Neuronal stem cell (in vitro differentiated cells): Measurements from ENCODE around the gene CASKIN2.

ENCODE experiments used
- DNase-seq: peaks from one replicate; pipeline ENCODE4 v3.0.0-alpha.2; 2013; ENCODE audit warnings: low spot score
- H2AFZ ChIP-seq: one replicate; pipeline ENCODE4 v1.6.1; 2013; ENCODE audit warnings: mild to moderate bottlenecking, low read length, inconsistent platforms
- H2AK5ac ChIP-seq: 2 replicates; pipeline ENCODE4 v1.6.1; 2013; ENCODE audit warnings: low read depth, mild to moderate bottlenecking, inconsistent platforms, low read length, moderate library complexity, mixed read lengths
- H2BK120ac ChIP-seq: 2 replicates; pipeline ENCODE4 v1.6.1; 2013; ENCODE audit warnings: low read depth, mild to moderate bottlenecking, inconsistent platforms, low read length, moderate library complexity, mixed read lengths
- H2BK12ac ChIP-seq: one replicate; pipeline ENCODE4 v1.6.1; 2013; ENCODE audit warnings: low read length, inconsistent platforms
- H2BK15ac ChIP-seq: 2 replicates; pipeline ENCODE4 v1.6.1; 2013; ENCODE audit warnings: mild to moderate bottlenecking, low read length, inconsistent platforms, mixed read lengths
- H2BK5ac ChIP-seq: one replicate; pipeline ENCODE4 v1.6.1; 2013; ENCODE audit warnings: inconsistent platforms, mild to moderate bottlenecking, low read length, moderate library complexity
- H3K14ac ChIP-seq: one replicate; pipeline ENCODE4 v1.6.1; 2013; ENCODE audit warnings: low read length, inconsistent platforms
- H3K18ac ChIP-seq: 2 replicates; pipeline ENCODE4 v1.6.1; 2013; ENCODE audit warnings: low read length, inconsistent platforms
- H3K23ac ChIP-seq: 2 replicates; pipeline ENCODE4 v1.6.1; 2013; ENCODE audit warnings: low read depth, mild to moderate bottlenecking, mixed read lengths, low read length, inconsistent platforms; ENCODE audit not compliant: poor library complexity
- H3K27ac ChIP-seq: replicated peaks from 3 replicates; pipeline ENCODE4 v1.5.1; 2013; ENCODE audit warnings: low read length, inconsistent platforms
- H3K27me3 ChIP-seq, 3 experiments: 2 replicates each; pipeline ENCODE4 v1.6.1; 2013; ENCODE audit warnings: low read length in 3 of 3, mild to moderate bottlenecking in 2 of 3, inconsistent platforms in 1 of 3, low read depth in 1 of 3, mixed read lengths in 1 of 3, moderate library complexity in 1 of 3; ENCODE audit not compliant: control insufficient read depth in 3 of 3, insufficient read depth in 3 of 3
- H3K36me3 ChIP-seq, 2 donors: replicated peaks in 1 of 2; 2 replicates each; pipeline ENCODE4 v1.6.1; 2013; ENCODE audit warnings: low read length in 2 of 2; ENCODE audit not compliant: control insufficient read depth in 2 of 2, insufficient read depth in 2 of 2
- H3K4ac ChIP-seq: 2 replicates; pipeline ENCODE4 v1.6.1; 2013; ENCODE audit warnings: inconsistent platforms, mild to moderate bottlenecking, low read length, moderate library complexity
- H3K4me1 ChIP-seq, 2 donors: 1 replicate in 1 of 2; 2 replicates in 1 of 2; pipeline ENCODE4 v1.6.1; 2013; ENCODE audit warnings: low read length in 2 of 2, low read depth in 1 of 2; ENCODE audit not compliant: control insufficient read depth in 2 of 2, insufficient read depth in 1 of 2
- H3K4me2 ChIP-seq: one replicate; pipeline ENCODE4 v1.6.1; 2013; ENCODE audit warnings: mild to moderate bottlenecking, low read length, inconsistent platforms; ENCODE audit not compliant: insufficient read depth, poor library complexity, severe bottlenecking
- H3K4me3 ChIP-seq, 2 donors: 2 replicates each; pipeline ENCODE4 v1.5.1; 2013; ENCODE audit warnings: low read length in 2 of 2, mild to moderate bottlenecking in 2 of 2, inconsistent platforms in 1 of 2, moderate library complexity in 1 of 2
- H3K79me1 ChIP-seq: one replicate; pipeline ENCODE4 v1.6.1; 2013; ENCODE audit warnings: low read depth, mild to moderate bottlenecking, inconsistent platforms, low read length, moderate library complexity
- H3K9ac ChIP-seq: one replicate; pipeline ENCODE4 v1.6.1; 2013; ENCODE audit warnings: mild to moderate bottlenecking, low read depth, low read length, inconsistent platforms; ENCODE audit not compliant: poor library complexity
- H3K9me3 ChIP-seq, 2 donors: replicated peaks in 1 of 2; 2 replicates each; pipeline versions ENCODE3 to v1.6.1; 2013; ENCODE audit warnings: low read length in 2 of 2, mild to moderate bottlenecking in 2 of 2, inconsistent platforms in 1 of 2, low read depth in 1 of 2, mixed read lengths in 1 of 2, moderate library complexity in 1 of 2; ENCODE audit not compliant: control insufficient read depth in 2 of 2, insufficient read depth in 1 of 2
- H4K8ac ChIP-seq: one replicate; pipeline ENCODE4 v1.6.1; 2013; ENCODE audit warnings: low read depth, mild to moderate bottlenecking, inconsistent platforms, low read length, moderate library complexity
- H4K91ac ChIP-seq: one replicate; pipeline ENCODE4 v1.6.1; 2013; ENCODE audit warnings: low read length, low read depth, mild to moderate bottlenecking, inconsistent platforms; ENCODE audit not compliant: poor library complexity
- WGBS, 2 donors: extraction: QIAGEN DNeasy Blood & Tissue Kit; methylation state at CpG; one replicate each; pipeline ENCODE4 v1.1.7; 2013; ENCODE audit warnings: missing lambda C conversion rate in 2 of 2, mixed read lengths in 1 of 2; ENCODE audit not compliant: insufficient read length in 2 of 2, insufficient replicate concordance in 1 of 2; ENCODE audit errors: extremely low coverage in 2 of 2; 5-methylcytosine and 5-hydroxymethylcytosine counted together

The CASKIN2 gene

GRCh38 chr17:75525806-75526554 lies 10.6 kb upstream of the CASKIN2 start:
- Histone ChIP-seq H3K9ac (peak overlapping the region; percentile 80), H3K4me1 (peaks cover 2 to 5% of the 10 kb centered on the region in 2 donors), H3K4me2 (peak overlapping the region; percentile 96), H3K36me3 (peaks cover 20 to 33% of the 10 kb centered on the region in 2 donors), H2AK5ac (peak overlapping the region; percentile 87), H3K14ac (peak overlapping the region; percentile 71), H3K4me3 (peak overlapping the region in 1 of 2 donors; percentile 81), H3K27me3 (peaks cover 0 to 18% (median 6%) of the 10 kb centered on the region in 3 experiments), H3K4ac (no peak overlapping the region), H2BK15ac (peak overlapping the region; percentile 54), H3K9me3 (no peaks in the 10 kb centered on the region), H2BK120ac (no peak overlapping the region), H3K18ac (peak overlapping the region; percentile 94), H4K8ac (no peak overlapping the region), H2BK5ac (no peak overlapping the region), H4K91ac (no peak overlapping the region), H3K27ac (no peak overlapping the region), H3K23ac (peak overlapping the region; percentile 80), H2BK12ac (no peak overlapping the region), H2AFZ (peak overlapping the region; percentile 73), H3K79me1 (peaks cover 4% of the 10 kb centered on the region)
- DNase-seq: peak; percentile 41
- no CpG with 5 or more reads among the region's 60 CpGs for WGBS, 2 donors

- DNase-seq: peak; percentile 84
- no peak within 1 kb of the TSS for H4K8ac ChIP-seq
- no peaks in the 10 kb centered on the region for H3K9me3 ChIP-seq
- H3K14ac ChIP-seq: peak within 1 kb of the TSS; percentile 71
- peak within 1 kb of the TSS; percentile 94 for H3K18ac ChIP-seq
- peaks cover 0 to 5% of the 10 kb centered on the region in 2 donors for H3K4me1 ChIP-seq
- peak within 1 kb of the TSS; percentile 58 for H2BK15ac ChIP-seq
- H4K91ac ChIP-seq: no peak within 1 kb of the TSS
- no peak within 1 kb of the TSS for H2BK120ac ChIP-seq
- peak within 1 kb of the TSS; percentile 96 for H3K4me2 ChIP-seq
- H3K27ac ChIP-seq: no peak within 1 kb of the TSS
- H3K23ac ChIP-seq: peak within 1 kb of the TSS; percentile 98
- peaks cover 0 to 16% (median 6%) of the 10 kb centered on the region in 3 experiments for H3K27me3 ChIP-seq
- no CpG with 5 or more reads among the region's 108 CpGs for WGBS, 2 donors
- H3K4me3 ChIP-seq: peak within 1 kb of the TSS in 1 of 2 donors; percentile 88
- H3K36me3 ChIP-seq: peaks cover 20 to 33% of the 10 kb centered on the region in 2 donors
- peaks cover 4% of the 10 kb centered on the region for H3K79me1 ChIP-seq
- H2AFZ ChIP-seq: peak within 1 kb of the TSS; percentile 73
- no peak within 1 kb of the TSS for H2BK12ac ChIP-seq
- H3K4ac ChIP-seq: no peak within 1 kb of the TSS
- peak within 1 kb of the TSS; percentile 80 for H3K9ac ChIP-seq
- H2BK5ac ChIP-seq: peak within 1 kb of the TSS; percentile 53
- H2AK5ac ChIP-seq: peak within 1 kb of the TSS; percentile 87
Observed at GRCh38 chr17:75524970-75525805, 9.9 kb upstream of the CASKIN2 start, which contains the start of gene LLGL2. LLGL2 (plus strand) TSS chr17:75525697; CDS start chr17:75543427, 17,730 bp downstream.

- Histone ChIP-seq H3K9me3 (no peaks in the 10 kb centered on the region), H2AFZ (no peak overlapping the region), H2BK120ac (no peak overlapping the region), H2AK5ac (peak overlapping the region; percentile 12), H2BK5ac (peak overlapping the region; percentile 53), H3K27me3 (peaks cover 0 to 16% (median 6%) of the 10 kb centered on the region in 3 experiments), H2BK15ac (peak overlapping the region; percentile 58), H3K14ac (no peak overlapping the region), H4K8ac (no peak overlapping the region), H3K4me2 (peak overlapping the region; percentile 96), H3K23ac (peak overlapping the region; percentile 98), H4K91ac (no peak overlapping the region), H3K4me3 (peak overlapping the region in 1 of 2 donors; percentile 88), H3K4ac (no peak overlapping the region), H3K4me1 (peaks cover 0 to 5% of the 10 kb centered on the region in 2 donors), H2BK12ac (no peak overlapping the region), H3K18ac (peak overlapping the region; percentile 59), H3K9ac (peak overlapping the region; percentile 77), H3K36me3 (peaks cover 23 to 41% of the 10 kb centered on the region in 2 donors), H3K79me1 (peaks cover 4% of the 10 kb centered on the region), H3K27ac (no peak overlapping the region)
- DNase-seq: no peak
- no CpG with 5 or more reads among the region's 24 CpGs for WGBS, 2 donors
Observed at GRCh38 chr17:75524269-75524969, 9.1 kb upstream of the CASKIN2 start.
